K562 treated with DMSO at 1 percent for 4 hours (cell line): ENCODE results near the gene RNF212B. TPM values are rescaled to one million over a fixed set of nuclear protein-coding genes. Genes with fewer than 3 reads are reported as not detected.

Source experiments
- total RNA-seq: library from RNA; unstranded; fragments of 300-600 nt; gene quantifications from 2 replicates; pipeline ENCODE4 v1.2.3, GENCODE V29; 2022; ENCODE audit not compliant: insufficient read depth

The RNF212B gene
- total RNA-seq: not detected in 2 replicates

GRCh38 chr14:23237772-23238594 lies at the start of gene RNF212B:
RNF212B (plus strand) TSS chr14:23237936; CDS start chr14:23240346, 2,410 bp downstream.

GRCh38 chr14:23286020-23286901 lies 48.5 kb downstream of the RNF212B start, which contains the start of gene HOMEZ:
HOMEZ (minus strand) TSS chr14:23286132; CDS start chr14:23285952, 180 bp downstream.

GRCh38 chr14:23302290-23303225 lies 64.8 kb downstream of the RNF212B start, which contains the start of gene PPP1R3E:
PPP1R3E (minus strand) TSS chr14:23302859; CDS start chr14:23302576, 283 bp downstream.

GRCh38 chr14:23306412-23307145 lies 68.8 kb downstream of the RNF212B start, which contains the start of gene BCL2L2:
BCL2L2 (plus strand) TSS chr14:23306833; CDS start chr14:23307768, 935 bp downstream.

GRCh38 chr14:23320584-23321571 lies 83.1 kb downstream of the RNF212B start, which contains the start of gene PABPN1:
PABPN1 (plus strand) TSS chr14:23321457; CDS start chr14:23321470, 13 bp downstream.

Other genes with a start within 250 kb of the RNF212B start
- 20.4 and 22.2 TPM in 2 replicates for gene C14orf93, start 227.8 kb upstream of the RNF212B start, total RNA-seq
- 132 and 139 TPM in 2 replicates for gene PSMB5, start 203.0 kb upstream of the RNF212B start, total RNA-seq
- not detected in 2 replicates for gene PSMB11, start 195.7 kb upstream of the RNF212B start, total RNA-seq
- 15.0 and 18.2 TPM in 2 replicates for gene CDH24, start 180.4 kb upstream of the RNF212B start, total RNA-seq
- gene ACIN1, start 142.8 kb upstream of the RNF212B start, total RNA-seq: 81.9 and 107 TPM in 2 replicates
- 37.4 and 41.8 TPM in 2 replicates for gene C14orf119, start 142.4 kb upstream of the RNF212B start, total RNA-seq
- gene CIROP, start 132.9 kb upstream of the RNF212B start, total RNA-seq: not detected in 2 replicates
- gene CEBPE, start 118.7 kb upstream of the RNF212B start, total RNA-seq: not detected in 2 replicates
- 3.0 and 7.0 TPM in 2 replicates for gene SLC7A8, start 54.3 kb upstream of the RNF212B start, total RNA-seq
- 9.7 and 10.7 TPM in 2 replicates for gene HOMEZ, start 48.2 kb downstream of the RNF212B start, total RNA-seq
- 7.0 and 7.3 TPM in 2 replicates for gene PPP1R3E, start 64.9 kb downstream of the RNF212B start, total RNA-seq
- gene BCL2L2, start 68.9 kb downstream of the RNF212B start, total RNA-seq: 13.9 and 16.1 TPM in 2 replicates
- gene PABPN1, start 83.5 kb downstream of the RNF212B start, total RNA-seq: 110 and 120 TPM in 2 replicates
- not detected in 2 replicates for gene SLC22A17, start 115.0 kb downstream of the RNF212B start, total RNA-seq
- gene EFS, start 127.2 kb downstream of the RNF212B start, total RNA-seq: not detected in 2 replicates
- not detected in 2 replicates for gene IL25, start 134.9 kb downstream of the RNF212B start, total RNA-seq
- not detected in 2 replicates for gene CMTM5, start 139.1 kb downstream of the RNF212B start, total RNA-seq
- gene MYH6, start 170.3 kb downstream of the RNF212B start, total RNA-seq: not detected in 2 replicates
- gene MYH7, start 197.7 kb downstream of the RNF212B start, total RNA-seq: not detected in 2 replicates
- gene NGDN, start 231.8 kb downstream of the RNF212B start, total RNA-seq: 28.6 and 32.2 TPM in 2 replicates